GM19397 (cell line): ENCODE measurements around the gene MAFB.

ENCODE experiments used
- ATAC-seq: cut with Tn5 transposase; IDR thresholded peaks from one replicate; pipeline ENCODE4 v1.9.1; 2021; ENCODE audit warnings: mild to moderate bottlenecking, moderate library complexity; ENCODE audit not compliant: unreplicated experiment

MAFB gene

DNA sequence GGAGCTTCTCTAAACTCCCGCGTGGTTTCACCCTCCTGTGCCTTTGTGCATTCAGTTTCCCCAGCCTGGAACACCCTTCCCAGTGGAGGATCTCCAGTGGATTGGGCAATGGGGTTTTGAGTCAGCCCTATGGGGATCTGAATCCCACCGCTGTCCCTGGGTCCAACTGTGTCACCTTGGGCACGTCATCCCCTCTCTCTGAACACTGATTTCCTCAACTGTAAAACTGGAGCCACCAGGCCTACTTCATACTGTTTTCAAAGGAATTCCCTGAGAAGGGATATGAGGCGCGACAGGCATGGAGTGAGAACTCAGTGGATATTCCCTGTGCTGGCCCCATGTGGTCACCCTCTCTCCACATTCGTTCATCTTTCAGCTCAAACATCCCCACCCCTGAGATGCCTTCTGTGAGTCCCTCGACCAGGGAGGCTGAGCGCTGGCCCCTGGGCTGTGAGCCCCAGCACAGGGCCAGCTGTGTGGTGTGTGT lies 25.7 kb downstream of the MAFB start:
- no peak for ATAC-seq

DNA sequence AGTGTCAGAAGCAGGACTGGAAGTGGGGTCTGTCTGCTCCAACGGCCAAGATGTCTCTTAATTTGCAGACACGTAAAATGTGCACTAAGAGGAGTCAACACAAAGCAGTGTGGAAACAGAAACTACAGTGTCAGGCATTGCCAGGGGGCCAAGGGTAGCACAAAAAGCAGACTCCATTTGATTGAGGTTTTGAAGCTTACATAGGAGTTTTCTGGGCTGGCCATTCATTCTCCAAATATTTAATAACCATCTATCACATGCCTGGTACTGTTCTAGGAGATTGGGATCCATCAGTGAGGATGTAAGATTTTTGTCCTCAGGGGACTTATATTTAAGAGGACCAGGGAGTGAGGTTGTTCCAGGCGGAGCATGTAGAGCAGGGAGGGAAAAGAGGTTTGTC lies 29.5 kb downstream of the MAFB start:
- ATAC-seq = no peak

DNA sequence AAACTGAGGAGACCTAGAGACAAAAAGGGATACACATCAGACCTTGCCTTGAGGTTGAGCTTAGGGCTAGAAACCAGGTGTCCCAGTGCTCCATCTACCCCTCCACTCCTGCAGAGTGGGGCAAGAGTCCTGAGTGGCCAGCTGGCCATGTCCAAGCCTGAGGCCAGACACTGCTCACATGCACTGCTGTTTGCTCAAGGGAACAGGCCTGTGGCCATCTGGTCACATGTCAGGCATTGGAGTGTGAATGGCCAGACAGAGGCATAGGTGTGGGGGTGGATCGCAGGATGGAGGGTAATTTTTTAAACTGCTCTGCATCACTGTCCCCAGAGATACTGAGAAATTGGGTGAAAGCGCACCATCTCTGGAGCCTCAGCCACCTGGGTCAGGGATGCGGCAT lies 30.5 kb downstream of the MAFB start:
- no peak for ATAC-seq

DNA sequence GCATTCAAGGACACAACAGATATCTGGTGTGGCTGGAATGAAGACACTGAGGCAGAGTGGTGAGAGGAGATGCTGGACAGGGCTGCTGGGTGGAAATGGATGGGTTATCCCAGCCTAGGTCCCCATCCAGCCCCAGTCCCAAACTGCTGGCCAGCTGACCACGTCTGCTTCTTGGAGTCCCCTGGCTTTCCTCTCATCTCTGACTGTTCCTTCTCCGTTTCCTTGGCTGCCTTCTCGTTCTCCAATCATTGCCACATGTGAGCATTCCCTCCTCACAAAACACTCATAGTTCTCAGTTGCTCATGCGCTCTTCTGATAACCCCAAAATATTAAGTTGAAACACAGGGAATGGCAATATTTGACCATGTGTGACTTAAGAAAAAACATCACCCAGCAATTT lies 31.5 kb downstream of the MAFB start:
- ATAC-seq = no peak

DNA sequence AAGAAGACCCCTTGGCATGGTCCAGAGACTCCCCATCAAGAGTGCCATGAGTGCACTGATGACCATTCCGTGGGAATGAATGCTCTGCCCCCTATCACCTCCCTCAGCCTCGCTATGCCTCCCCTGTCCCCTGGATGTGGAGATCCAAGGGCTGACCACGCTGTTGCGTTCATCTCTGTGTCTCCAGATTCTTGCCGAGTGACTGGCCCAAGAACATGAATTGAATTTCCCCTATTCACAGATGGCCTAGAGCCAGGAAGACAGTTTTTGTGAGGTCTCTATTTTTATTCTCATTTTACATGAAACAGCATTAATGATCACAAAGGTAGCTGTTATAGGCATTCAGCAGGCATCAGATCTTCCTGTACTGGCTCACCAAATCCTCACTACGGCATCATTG lies 33.6 kb downstream of the MAFB start:
- no peak for ATAC-seq

DNA sequence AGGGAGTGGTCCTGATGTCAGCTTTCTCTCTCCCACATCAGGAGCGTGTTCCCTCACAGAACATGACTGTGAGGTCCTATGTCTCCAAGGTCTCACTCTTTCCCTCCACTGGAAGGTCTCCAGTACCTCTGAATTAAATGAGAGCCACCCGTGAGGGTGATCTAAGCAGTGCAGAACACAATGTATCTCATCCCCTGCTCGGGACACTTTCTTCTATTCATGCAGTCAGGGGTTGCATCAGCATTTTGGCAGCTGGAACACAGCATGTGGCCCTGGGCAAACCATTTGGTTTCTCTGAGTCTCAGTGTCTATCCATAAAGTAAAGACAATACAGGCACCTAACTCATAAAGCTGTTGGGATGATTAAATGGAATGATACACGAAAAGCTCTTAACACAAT lies 34.2 kb downstream of the MAFB start:
- no peak for ATAC-seq

DNA sequence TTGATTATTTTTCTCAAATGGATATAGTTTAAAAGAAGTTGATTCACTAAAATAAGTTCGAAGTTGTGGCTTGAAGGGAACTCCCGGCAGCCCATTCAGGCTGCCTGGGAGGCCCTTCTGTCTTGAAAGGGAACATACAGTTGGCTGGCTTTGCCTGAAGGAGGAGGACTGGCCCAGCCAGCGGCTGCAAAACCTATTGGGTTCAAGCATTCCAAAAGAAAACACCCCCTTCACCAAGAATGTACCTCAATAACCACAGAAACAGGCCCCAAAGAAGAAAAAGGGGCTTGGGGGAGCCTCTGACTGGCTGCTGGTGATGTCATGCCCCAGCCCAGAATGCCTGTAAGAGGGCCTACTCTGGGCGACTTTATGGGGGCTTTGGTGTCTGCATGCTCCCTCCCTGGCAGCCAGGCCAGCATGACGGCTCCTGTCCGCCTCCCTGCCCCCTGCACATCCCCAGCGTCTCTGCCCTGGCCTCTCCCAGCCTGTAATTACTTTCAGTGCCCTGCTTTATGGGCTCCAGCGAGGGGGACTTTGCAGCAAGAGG lies 36.5 kb downstream of the MAFB start:
- ATAC-seq = no peak

DNA sequence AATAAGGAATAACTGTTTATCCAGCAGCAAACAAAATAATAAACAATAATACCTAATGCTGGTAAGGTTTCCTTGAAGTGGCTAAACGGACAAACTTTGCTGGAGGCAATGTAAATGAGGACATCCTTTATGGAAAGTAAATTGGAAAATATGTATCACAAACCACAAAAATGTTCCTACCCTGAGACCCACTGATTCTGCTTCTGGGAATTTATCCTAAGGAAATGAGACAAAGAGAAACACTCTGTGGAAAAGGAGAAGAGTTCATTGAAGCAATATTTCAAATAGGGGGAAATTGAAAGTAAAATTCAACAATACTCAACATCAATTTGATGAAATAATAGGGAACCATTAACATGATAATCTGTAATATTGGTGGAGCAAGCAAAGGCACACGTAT lies 37.9 kb downstream of the MAFB start:
- no peak for ATAC-seq

DNA sequence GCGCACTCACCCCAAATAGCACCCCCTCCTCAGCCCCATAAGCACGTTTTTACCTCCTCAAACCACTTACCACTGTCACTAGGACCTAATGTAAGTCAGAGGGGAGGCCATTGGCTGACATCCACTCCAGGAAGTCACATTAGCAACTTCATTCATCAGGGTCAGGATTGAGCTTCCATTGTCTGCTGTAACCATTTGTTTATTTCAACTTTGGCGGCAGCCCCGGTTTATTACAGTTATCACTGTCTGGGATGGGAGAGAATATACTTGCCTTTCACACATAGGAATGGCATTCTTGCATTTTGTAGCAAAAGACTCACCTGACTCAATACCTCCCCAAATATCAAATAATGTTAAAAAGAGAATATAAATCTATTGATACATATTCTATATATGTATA lies 38.3 kb downstream of the MAFB start:
- no peak for ATAC-seq

DNA sequence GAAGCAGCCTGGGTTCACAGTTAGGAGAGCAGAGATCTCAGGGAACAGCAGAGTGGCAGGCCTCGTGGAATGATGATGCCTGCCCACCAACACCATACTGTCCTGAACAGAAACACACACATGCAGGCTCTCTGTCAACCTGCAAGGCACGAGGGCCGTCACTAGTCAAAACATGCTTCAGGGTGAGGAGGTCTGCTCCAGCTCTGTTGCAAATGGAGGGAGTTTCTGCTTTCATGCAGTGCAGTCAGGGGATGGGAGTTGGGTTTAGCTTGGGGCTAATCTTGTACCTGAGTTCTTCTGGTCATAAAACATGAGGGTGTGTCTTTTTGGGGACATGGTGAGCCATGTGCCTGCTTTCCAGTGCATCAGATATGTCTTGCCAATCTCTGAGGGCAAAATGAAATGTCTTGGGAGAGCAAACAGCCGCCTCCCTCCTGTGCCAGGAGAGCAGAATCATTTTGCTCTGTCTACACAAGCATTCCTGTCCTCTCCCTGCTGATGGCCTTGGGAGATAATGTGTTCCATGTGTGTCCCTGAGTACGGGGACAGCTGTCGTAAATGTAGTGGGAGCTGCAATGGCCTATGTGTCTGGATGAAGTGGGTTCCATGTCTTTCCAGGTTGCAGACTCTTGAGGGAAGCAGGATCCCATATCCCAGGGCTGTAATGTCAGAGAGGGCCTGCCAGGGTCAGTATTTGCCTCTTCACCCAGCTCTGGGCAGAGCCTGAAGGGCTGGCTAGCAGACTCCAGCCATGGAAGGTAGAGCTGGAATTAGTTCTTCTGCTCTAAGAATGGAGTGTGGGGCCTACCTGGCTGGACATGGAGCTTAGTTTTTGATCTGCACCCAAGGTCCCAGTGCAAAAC lies 40.6 kb downstream of the MAFB start:
- no peak for ATAC-seq

DNA sequence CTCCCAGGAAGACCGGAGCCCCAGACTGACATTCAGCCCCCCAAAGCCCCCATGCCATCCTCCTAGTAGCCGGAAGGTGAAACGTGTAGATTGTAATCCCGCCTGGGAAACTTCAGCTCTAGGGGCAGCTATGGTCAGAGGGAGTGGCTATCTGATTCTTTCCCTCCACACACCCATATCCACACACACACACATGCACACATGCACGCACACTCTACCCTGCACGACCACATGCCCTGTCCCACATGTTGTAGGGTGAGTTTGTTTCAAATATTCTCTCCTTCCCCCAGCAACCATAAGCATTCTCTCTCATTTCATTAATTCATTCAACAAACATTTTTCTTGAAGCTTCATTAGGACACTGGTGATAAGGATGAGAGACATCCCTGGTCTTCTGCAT lies 42.2 kb downstream of the MAFB start:
- no peak for ATAC-seq

DNA sequence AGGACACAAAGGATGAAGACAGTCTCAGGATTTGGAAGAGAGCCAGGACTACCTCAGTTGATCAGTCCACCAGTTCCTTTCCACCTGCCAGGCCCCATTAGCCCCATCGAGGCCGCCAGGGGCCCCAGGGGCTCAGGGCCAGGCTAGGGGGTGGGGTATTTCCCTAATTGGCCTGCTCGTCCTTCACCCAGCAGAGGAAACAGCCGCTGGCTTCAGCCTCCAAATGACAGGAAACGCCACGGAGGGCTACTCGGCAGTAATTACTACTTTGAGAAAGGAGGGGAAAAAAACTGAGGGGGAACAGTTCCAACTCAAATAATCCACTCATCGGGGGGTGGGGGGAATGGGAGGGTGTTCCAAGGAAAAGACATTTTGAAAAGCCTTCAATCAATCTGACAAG lies 42.7 kb downstream of the MAFB start:
- ATAC-seq = no peak

DNA sequence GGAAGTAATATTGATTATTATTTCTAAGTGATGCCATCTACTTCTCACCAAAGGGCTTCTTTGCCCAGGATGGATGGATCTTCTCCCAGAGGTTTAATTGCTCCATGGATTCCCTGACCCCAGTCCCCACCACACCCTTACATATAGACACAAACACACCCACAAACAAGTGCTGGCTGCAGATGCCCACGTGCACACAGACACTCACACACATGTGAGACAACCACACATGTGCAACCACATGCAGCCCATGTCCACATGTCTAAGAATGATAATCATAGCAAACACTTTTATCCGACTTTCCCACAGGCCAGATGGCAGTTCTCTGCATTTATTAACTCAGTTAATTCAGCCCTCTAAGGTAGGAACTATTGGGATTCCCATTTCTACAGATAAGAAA lies 44.2 kb downstream of the MAFB start:
- no peak for ATAC-seq

DNA sequence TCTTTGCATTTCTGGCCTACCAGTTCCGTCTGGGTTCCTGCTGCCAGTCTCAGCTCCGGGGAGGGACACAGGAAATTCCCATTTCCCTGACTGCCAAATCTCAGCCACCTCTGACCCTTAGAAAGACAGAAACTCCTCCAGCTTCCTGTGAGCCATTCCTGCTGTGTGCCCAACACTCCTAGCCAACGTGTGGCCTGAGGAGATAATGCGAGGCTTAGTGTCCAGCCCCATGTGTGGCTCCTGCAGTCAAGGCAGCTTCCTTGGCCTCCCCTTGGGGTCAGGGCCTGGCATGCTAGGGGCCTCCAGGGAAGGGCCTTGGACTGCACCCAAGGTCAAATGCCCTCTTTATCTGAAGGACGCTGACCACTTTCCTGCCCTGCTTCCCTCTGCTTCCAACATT lies 45.1 kb downstream of the MAFB start:
- no peak for ATAC-seq

DNA sequence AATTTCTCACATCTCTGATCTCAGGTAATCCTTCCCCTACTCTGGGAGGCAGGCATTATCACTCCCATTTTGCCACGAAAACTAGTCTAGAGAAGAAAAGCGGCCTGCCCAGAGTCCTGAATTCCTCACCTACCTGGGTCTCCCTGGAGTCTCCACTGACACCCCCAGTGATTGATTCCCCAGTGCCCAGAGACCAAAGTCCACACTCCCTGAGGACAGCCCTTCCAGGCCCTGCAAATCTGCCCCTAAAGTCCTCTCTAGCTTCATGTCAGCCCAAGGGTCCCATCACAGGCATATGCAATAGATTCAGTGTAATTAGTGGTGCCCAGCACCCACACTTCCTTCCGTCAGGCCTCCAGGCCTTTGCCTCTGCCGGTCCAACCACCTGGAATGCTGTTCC lies 47.2 kb downstream of the MAFB start:
- no peak for ATAC-seq

DNA sequence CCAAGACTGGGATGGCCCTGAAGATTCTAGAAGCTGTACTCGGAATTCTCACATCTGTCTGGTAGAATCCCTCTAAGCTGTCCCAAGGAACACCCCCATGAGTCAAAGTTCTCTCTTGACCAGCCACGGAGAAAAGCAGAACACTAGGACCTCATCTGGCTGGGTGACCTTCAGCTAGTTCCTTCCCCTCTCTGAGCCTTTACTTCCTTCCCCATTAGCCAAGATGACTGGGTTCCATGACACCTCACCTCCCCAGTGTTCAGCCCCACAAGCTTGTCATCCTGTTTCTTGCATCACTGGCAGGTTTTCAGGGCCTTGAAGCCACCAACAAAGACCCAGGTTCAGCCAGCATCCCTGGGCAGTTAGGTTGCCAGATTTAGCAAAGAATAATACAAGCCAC lies 47.8 kb downstream of the MAFB start:
- ATAC-seq = no peak

DNA sequence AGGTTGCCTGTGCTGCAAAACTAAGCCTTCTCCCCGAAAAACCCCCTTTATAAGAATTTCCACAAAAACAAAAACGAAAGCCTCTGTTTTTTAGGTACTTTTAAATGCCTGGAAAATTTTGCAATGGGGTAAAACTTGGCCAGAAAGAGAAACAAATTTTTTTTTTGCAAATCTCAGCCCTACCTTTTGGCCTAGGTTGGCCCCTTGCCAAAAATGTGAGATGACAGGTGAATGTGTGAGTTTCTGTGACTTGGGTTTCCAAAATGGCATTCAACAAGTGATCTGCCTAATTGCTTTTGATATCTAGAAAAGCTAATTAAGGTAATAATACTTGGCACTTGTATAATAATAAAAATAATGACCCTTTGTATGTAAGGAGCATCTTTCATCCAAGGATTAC lies 48.4 kb downstream of the MAFB start:
- ATAC-seq = no peak

DNA sequence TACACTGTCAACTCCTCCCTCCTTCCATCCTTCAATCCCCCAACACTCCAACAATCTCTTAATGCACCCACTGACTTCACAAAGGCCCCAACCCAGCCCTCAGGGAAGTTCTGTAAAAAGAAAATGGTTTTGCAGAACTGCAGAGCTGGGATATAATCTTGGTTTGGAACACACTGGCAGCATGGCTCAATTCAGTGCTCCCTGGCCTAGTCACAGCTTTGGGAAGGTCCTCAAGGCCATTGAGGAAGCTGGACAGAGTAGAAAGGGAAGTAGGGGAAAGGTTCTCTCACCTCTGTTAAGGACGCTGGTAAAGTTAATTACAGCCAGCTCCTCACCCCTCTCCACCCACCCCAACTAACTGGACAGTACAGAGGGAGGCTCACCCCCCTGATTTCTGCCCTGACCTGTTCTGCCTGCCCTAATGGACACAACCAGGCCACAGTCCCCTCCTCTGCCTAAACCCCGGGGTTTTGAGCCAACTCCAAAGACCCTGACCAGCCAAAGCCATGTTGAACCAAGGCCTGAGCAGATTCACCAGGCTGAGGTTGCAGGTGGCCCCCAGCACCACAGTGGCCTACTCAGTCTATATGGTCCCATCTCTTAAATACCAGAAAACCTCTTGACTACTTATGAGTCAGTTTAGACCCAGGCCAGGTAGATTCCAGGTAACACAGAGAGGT lies 49.2 kb downstream of the MAFB start:
- no peak for ATAC-seq

DNA sequence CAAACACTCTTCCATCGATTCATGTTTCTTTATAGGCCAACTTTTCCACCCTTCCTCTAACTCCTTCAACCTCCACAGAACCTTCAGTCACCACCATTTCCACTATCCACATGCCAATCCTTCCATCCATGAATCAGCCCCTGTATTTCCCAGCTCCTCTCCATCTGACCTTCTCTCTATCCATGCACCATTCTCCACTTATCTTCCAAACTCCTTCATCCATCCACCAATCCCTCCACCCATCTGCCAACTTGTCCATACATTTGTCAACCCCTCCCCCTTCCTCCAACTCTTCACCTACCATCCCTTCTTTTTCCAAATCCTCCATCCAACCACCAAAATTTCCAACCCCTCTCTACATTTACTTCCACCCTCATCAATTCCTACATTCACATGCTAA lies 49.9 kb downstream of the MAFB start:
- ATAC-seq = no peak

DNA sequence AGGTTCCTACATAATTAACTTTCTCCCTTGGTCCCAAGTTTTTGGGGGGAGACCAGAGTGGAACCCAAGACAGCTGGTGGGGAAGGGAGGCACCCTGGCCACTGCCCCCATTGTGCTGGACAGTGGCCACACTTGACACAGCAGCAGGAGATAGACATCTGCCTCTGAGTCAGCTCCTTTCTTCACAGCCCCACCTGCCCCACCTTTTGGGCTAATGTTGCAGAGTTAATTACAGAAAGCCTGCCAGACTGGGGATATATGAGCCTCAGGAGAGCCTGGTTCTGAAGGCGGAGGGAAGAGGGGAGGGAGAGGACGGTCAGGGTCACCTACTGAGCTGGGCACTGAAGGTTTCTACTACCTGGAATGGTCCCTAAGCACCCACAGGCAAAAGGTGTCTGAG lies 50.6 kb downstream of the MAFB start:
- ATAC-seq = no peak

DNA sequence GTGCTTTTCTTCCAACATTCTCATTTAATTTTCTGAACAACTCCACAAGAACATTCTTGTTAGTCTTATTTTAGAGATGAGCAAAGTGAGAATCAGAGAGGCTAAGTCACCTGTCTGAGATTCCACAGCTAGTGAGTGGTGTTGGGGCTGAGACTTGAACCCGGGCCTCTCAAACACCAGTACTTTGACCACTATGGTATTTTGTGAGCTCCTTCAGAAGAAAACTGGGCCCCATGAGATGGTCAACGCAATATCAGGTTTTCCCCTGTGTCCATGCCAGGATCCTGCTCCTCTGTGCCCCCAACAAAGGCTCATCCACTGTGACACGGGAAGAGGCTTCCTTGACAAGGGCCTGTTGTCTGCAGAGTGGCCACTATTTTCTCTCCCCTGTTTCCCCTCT lies 51.9 kb downstream of the MAFB start:
- ATAC-seq = no peak

DNA sequence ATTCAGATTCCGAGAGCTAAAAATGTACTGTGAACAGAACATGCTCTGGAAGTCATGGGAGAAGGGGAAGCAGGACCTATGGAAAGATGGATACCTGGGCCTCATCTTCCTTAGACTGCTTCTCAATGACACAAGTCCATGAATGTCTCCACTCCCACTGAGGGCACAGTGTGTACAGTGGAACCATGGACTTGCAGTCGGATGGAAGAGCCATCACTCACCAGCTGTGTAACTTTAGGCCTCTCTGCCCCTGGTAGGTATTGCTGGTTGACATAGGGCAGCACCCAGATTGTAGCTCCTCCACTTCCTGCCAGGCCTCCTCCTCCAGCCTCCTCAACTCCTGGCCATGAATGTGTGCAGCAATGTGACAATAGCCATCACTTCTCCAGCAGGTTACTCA lies 52.5 kb downstream of the MAFB start:
- ATAC-seq = no peak
